Measurements from ENCODE around the gene COL25A1.
A peak's percentile ranks its signal among the peaks of the same experiment; 100 is the strongest.

COL25A1 gene

DNA sequence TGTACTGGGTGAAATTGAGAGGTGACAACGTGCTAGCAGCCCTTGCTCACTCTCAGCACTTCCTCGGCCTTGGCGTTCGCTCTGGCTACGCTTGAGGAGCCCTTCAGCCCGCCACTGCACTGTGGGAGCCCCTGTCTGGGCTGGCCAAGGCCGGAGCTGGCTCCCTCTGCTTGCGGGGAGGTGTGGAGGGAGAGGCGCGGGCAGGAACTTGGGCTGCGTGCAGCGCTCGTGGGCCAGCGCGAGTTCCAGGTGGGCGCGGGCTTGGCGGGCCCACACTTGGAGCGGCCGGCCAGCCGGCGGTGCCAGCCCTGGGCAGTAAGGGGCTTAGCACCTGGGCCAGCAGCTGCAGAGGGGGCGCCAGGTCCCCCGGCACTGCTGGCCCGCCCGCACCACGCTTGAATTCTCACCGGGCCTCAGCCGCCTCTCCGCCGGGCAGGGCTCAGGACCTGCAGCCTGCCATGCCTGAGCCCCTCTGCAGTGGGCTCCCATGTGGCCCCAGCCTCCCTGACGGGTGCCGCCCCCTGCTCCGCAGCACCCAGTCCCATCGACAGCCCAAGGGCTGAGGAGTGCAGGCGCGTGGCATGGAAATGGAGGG, 290.1 kb downstream of the COL25A1 start:
- CTCF ChIA-PET = no interaction called here

DNA sequence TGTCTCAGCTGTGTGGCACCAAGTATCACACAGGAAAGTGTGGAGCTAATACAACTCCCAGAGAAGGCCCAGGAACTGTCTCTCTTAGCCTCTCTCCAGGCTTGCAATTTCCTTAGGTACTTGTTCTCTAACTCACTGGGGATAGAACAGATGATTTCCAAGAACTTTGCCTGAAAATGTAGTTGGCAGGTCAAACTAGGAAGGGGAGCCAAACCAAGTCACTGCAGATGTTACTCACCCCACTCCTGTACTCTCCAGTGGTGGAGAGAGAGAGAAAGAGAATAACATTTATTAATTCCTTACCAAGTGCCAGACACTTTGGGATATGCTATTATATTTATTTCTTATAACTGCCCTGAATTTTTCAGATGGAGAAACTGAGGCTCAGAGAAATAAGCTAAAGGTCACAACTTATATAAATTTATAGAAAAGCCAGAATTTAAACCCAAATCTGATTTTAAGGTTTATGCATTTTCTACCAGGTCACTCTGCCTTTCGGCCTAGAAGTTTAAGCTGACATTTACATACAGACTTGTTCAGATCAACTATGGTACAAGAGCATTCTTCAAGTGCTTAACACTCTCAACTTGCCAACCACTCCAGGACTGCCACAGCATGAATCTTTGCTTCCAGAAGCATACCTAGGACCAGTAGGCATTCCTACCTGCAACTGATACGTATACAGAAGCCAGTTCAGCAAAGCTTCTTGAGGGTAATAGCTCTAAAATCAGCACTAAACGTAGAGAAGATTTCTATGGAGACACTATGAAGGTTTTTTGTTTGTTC, 291.0 kb downstream of the COL25A1 start:
- CTCF ChIA-PET = interaction anchor here (1.2 kb wide), 1 partner anchor 26 kb away, joined by 3 read pairs; no protein-coding TSS in a partner anchor

More for the DNA sequence above, 290.1 kb downstream of the COL25A1 start:
- no peak overlapping the region for H3K4me3 ChIP-seq (ENCODE audit: low read depth, low read length)
- POLR2A ChIA-PET = no interaction called here
- TF ChIP-seq, protein P1, sequence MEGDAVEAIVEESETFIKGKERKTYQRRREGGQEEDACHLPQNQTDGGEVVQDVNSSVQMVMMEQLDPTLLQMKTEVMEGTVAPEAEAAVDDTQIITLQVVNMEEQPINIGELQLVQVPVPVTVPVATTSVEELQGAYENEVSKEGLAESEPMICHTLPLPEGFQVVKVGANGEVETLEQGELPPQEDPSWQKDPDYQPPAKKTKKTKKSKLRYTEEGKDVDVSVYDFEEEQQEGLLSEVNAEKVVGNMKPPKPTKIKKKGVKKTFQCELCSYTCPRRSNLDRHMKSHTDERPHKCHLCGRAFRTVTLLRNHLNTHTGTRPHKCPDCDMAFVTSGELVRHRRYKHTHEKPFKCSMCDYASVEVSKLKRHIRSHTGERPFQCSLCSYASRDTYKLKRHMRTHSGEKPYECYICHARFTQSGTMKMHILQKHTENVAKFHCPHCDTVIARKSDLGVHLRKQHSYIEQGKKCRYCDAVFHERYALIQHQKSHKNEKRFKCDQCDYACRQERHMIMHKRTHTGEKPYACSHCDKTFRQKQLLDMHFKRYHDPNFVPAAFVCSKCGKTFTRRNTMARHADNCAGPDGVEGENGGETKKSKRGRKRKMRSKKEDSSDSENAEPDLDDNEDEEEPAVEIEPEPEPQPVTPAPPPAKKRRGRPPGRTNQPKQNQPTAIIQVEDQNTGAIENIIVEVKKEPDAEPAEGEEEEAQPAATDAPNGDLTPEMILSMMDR (IDR thresholded peaks at IDR 0.05; ENCODE audit: insufficient read depth, low read length, missing control alignments) = no peak
- no peak for DNase-seq (ENCODE audit: low read depth, low spot score)

DNA sequence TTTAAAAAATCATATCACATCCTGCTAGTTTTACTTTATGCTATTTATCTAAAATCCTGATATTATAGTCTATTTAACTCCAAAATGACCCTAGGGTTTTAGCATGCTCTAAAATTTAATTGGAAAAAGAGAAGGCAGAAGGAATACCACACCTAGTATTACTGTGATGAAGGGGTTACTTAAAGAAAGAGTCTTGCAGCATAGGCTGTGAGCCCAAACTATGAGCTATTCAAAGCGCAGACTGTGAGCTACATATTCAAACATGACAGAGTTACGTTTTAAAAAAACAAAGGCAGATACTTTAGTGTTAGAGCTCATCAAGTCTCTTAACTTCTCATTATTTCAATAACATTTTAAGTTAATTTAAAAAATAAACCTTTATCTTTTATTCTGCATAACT, 291.9 kb downstream of the COL25A1 start:
- H3K4me3 ChIP-seq (ENCODE audit: low read depth, low read length) = no peak overlapping the region
- ChIA-PET POLR2A (no interaction called here), CTCF (interaction anchor here (1.2 kb wide), 1 partner anchor 25 kb away, joined by 3 read pairs; no protein-coding TSS in a partner anchor)
- no peak for DNase-seq (ENCODE audit: low read depth, low spot score)
- TF ChIP-seq, protein P1 (IDR thresholded peaks at IDR 0.05; ENCODE audit: insufficient read depth, low read length, missing control alignments) = no peak

More for the DNA sequence above, 291.0 kb downstream of the COL25A1 start:
- H3K4me3 ChIP-seq (ENCODE audit: low read depth, low read length) = no peak overlapping the region
- TF ChIP-seq, protein P1 (IDR thresholded peaks at IDR 0.05; ENCODE audit: insufficient read depth, low read length, missing control alignments) = no peak
- POLR2A ChIA-PET = no interaction called here
- DNase-seq (ENCODE audit: low read depth, low spot score) = no peak

DNA sequence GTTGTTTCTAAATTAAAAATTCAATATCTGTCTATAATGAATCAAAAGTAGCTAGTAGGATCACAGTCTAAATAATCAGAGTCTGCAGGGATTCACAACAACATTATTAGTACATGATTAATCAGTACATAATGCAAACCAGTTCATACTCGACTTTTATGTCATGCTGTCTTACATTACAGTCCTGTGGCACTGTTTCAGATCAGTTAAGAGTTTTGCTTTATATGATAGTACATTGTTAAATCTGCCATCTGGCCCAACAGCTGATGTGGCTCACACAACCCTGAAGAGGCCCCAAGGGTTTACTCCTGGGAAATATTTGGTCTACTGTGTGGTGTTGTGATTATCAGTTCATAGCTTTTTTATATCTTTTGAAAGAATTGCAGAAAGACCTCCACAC, 292.5 kb downstream of the COL25A1 start:
- ChIA-PET CTCF (no interaction called here), POLR2A (no interaction called here)
- TF ChIP-seq, protein P1 (IDR thresholded peaks at IDR 0.05; ENCODE audit: insufficient read depth, low read length, missing control alignments) = no peak
- H3K4me3 ChIP-seq (ENCODE audit: low read depth, low read length) = no peak overlapping the region
- peak; percentile 59 for DNase-seq (ENCODE audit: low read depth, low spot score)

DNA sequence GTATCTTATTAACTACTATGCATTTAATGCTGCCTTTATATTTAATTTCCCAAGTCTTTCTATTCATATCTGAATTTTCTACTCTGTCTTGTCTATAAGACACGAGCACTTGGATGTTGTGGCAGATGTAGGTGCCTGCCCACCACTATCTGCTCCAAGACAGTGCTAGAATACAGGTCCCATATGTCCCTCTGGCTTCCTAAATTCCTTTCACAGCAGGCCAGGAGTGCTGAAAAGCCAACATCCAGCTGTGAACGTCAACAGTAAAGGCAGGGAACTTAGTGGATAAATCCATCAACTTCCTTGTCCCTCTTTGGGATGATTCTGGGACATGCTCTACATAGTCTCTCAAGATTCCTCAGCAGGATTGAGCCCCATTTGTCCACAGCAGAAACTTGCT, 294.5 kb downstream of the COL25A1 start:
- TF ChIP-seq, protein P1 (IDR thresholded peaks at IDR 0.05; ENCODE audit: insufficient read depth, low read length, missing control alignments) = no peak
- POLR2A ChIA-PET = no interaction called here
- CTCF ChIA-PET = no interaction called here
- DNase-seq (ENCODE audit: low read depth, low spot score) = no peak
- no peak overlapping the region for H3K4me3 ChIP-seq (ENCODE audit: low read depth, low read length)

DNA sequence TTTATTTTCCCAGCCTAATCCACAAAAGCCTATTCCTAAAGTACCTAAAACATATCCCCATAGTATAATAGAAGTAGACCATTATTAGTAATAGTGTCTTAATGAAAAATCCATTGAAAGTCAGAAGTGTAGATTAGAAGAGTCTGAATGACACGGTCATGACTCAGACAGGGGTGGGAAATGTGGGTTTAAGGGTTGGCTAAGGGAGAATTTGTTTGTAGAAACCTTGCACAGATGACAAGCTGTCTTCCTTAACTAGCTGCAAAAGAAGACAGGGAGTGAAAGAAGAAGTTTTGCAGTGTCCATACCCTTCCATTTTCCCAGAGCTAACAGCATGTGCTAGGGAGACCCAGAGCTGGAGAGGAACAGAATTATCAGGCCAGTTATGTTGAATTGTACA, 296.9 kb downstream of the COL25A1 start:
- ChIA-PET CTCF (no interaction called here), POLR2A (no interaction called here)
- TF ChIP-seq, protein P1 (IDR thresholded peaks at IDR 0.05; ENCODE audit: insufficient read depth, low read length, missing control alignments) = no peak
- DNase-seq (ENCODE audit: low read depth, low spot score) = no peak
- H3K4me3 ChIP-seq (ENCODE audit: low read depth, low read length) = no peak overlapping the region
